ENCODE data around the gene ZNF555.
A peak's percentile ranks its signal among the peaks of the same experiment; 100 is the strongest.

Gene ZNF555

GRCh38 chr19:2827840-2828489 is 13.3 kb upstream of the ZNF555 start:
- Histone ChIP-seq H3K27me3 (ENCODE audit: control insufficient read depth in 1 of 2, insufficient read depth in 1 of 2, low read length in 2 of 2) (no peaks in the 10 kb centered on the region), H2AFZ (ENCODE audit: low read depth, low read length) (no peak overlapping the region), H3K4me2 (ENCODE audit: low read length, poor library complexity, severe bottlenecking) (no peak overlapping the region), H2BK5ac (ENCODE audit: low read depth, low read length, poor library complexity, severe bottlenecking) (no peak overlapping the region), H4K91ac (ENCODE audit: low read length) (no peak overlapping the region), H2BK15ac (ENCODE audit: low read depth, poor library complexity, severe bottlenecking) (no peak overlapping the region), H3K27ac (ENCODE audit: low read length, poor library complexity, severe bottlenecking) (no peak overlapping the region), H3K4me3 (ENCODE audit: insufficient read depth in 1 of 2, low read depth in 1 of 2, low read length in 2 of 2) (no peak overlapping the region), H2BK12ac (ENCODE audit: low read length in 2 of 2) (no peak overlapping the region), H4K8ac (ENCODE audit: low read length) (no peak overlapping the region), H3K4ac (ENCODE audit: low read depth in 1 of 2, low read length in 2 of 2) (no peak overlapping the region), H3K14ac (ENCODE audit: low read length in 2 of 2) (no peak overlapping the region), H3K23ac (ENCODE audit: low read length in 2 of 2) (no peak overlapping the region), H3K36me3 (ENCODE audit: control insufficient read depth in 1 of 2, insufficient read depth in 2 of 2, low read depth in 1 of 2, low read length in 2 of 2) (peaks cover 43 to 44% of the 10 kb centered on the region in 2 experiments), H3K9me3 (ENCODE audit: control insufficient read depth, low read length) (peaks cover 50% of the 10 kb centered on the region), H3K79me1 (replicated peaks; ENCODE audit: low read length, poor library complexity, severe bottlenecking) (no peaks in the 10 kb centered on the region), H3K18ac (ENCODE audit: low read depth in 1 of 2, low read length in 2 of 2) (no peak overlapping the region), H2AK5ac (ENCODE audit: low read length, severe bottlenecking) (no peak overlapping the region), H3K4me1 (ENCODE audit: control insufficient read depth, insufficient read depth, low read depth, low read length) (no peaks in the 10 kb centered on the region), H2BK120ac (ENCODE audit: low read depth, low read length) (no peak overlapping the region), H3K9ac (ENCODE audit: low read length) (no peak overlapping the region)
- DNase-seq, result no peak
- 94% methylated on average over 13 of the region's 13 CpGs for WGBS

DNA sequence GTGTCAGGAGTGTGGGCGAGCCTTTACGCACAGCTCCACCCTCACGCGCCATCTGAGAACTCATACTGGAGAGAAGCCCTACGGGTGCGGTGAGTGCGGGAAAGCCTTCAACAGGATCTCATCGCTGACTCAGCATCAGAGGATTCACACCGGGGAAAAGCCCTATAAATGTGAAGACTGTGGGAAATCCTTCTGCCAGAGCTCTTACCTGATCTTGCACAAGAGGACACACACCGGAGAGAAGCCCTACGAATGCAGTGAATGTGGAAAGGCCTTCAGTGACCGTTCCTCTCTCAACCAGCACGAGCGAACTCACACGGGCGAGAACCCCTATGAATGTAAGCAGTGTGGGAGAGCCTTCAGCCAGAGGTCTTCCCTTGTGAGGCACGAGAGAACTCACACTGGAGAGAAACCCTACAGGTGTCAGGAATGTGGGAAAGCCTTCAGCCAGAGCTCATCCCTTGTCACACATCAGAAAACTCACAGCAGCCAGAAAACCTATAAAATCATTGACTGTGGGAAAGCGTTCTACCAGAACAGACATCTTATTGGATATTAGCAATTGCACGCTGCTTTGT is 6.9 kb upstream of the ZNF555 start:
- no peak overlapping the region for H2BK120ac ChIP-seq (ENCODE audit: low read depth, low read length)
- H4K91ac ChIP-seq (ENCODE audit: low read length), result no peak overlapping the region
- 91% methylated on average over 19 of the region's 19 CpGs for WGBS
- H3K4ac ChIP-seq (ENCODE audit: low read depth in 1 of 2, low read length in 2 of 2), result no peak overlapping the region
- peak overlapping the region in 1 of 2 experiments; percentile 62 for H3K4me3 ChIP-seq (ENCODE audit: insufficient read depth in 1 of 2, low read depth in 1 of 2, low read length in 2 of 2)
- no peak overlapping the region for H2AK5ac ChIP-seq (ENCODE audit: low read length, severe bottlenecking)
- H3K9me3 ChIP-seq (ENCODE audit: control insufficient read depth, low read length), result peaks cover 72% of the 10 kb centered on the region
- H2BK12ac ChIP-seq (ENCODE audit: low read length in 2 of 2), result no peak overlapping the region
- H3K23ac ChIP-seq (ENCODE audit: low read length in 2 of 2), result no peak overlapping the region
- H3K14ac ChIP-seq (ENCODE audit: low read length in 2 of 2), result no peak overlapping the region
- no peak overlapping the region for H4K8ac ChIP-seq (ENCODE audit: low read length)
- no peaks in the 10 kb centered on the region for H3K27me3 ChIP-seq (ENCODE audit: control insufficient read depth in 1 of 2, insufficient read depth in 1 of 2, low read length in 2 of 2)
- H2AFZ ChIP-seq (ENCODE audit: low read depth, low read length), result no peak overlapping the region
- no peak for DNase-seq
- no peak overlapping the region for H2BK5ac ChIP-seq (ENCODE audit: low read depth, low read length, poor library complexity, severe bottlenecking)
- H3K4me2 ChIP-seq (ENCODE audit: low read length, poor library complexity, severe bottlenecking), result no peak overlapping the region
- no peak overlapping the region for H3K9ac ChIP-seq (ENCODE audit: low read length)
- H3K79me1 ChIP-seq (replicated peaks; ENCODE audit: low read length, poor library complexity, severe bottlenecking), result no peaks in the 10 kb centered on the region
- no peak overlapping the region for H3K18ac ChIP-seq (ENCODE audit: low read depth in 1 of 2, low read length in 2 of 2)
- no peaks in the 10 kb centered on the region for H3K4me1 ChIP-seq (ENCODE audit: control insufficient read depth, insufficient read depth, low read depth, low read length)
- H3K27ac ChIP-seq (ENCODE audit: low read length, poor library complexity, severe bottlenecking), result no peak overlapping the region
- no peak overlapping the region for H2BK15ac ChIP-seq (ENCODE audit: low read depth, poor library complexity, severe bottlenecking)
- peaks cover 26 to 29% of the 10 kb centered on the region in 2 experiments for H3K36me3 ChIP-seq (ENCODE audit: control insufficient read depth in 1 of 2, insufficient read depth in 2 of 2, low read depth in 1 of 2, low read length in 2 of 2)

DNA sequence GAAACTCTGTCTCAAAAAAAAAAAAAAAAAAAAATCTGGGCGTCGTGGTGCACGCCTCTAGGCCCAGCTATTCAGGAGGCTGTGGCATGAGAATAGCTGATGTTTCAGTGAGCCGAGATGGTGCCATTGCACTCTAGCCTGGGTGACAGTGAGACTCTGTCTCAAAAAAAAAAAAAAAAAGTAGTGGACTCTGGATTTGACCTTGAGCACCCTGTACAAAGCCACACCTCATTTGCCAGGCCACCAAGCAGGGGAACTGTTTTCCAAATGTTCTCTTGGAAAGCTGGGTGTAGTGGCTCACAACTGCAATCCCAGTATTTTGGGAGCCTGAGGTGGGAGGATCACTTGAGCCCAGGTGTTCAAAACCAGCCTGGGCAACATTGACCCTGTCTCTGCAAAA is 3.8 kb upstream of the ZNF555 start:
- Histone ChIP-seq H3K4me1 (ENCODE audit: control insufficient read depth, insufficient read depth, low read depth, low read length) (peaks cover 5% of the 10 kb centered on the region), H3K4ac (ENCODE audit: low read depth in 1 of 2, low read length in 2 of 2) (no peak overlapping the region), H3K36me3 (ENCODE audit: control insufficient read depth in 1 of 2, insufficient read depth in 2 of 2, low read depth in 1 of 2, low read length in 2 of 2) (peaks cover 26% of the 10 kb centered on the region in 2 experiments), H3K14ac (ENCODE audit: low read length in 2 of 2) (no peak overlapping the region), H4K8ac (ENCODE audit: low read length) (no peak overlapping the region), H3K4me2 (ENCODE audit: low read length, poor library complexity, severe bottlenecking) (no peak overlapping the region), H2BK5ac (ENCODE audit: low read depth, low read length, poor library complexity, severe bottlenecking) (no peak overlapping the region), H2BK120ac (ENCODE audit: low read depth, low read length) (no peak overlapping the region), H3K9ac (ENCODE audit: low read length) (no peak overlapping the region), H2BK15ac (ENCODE audit: low read depth, poor library complexity, severe bottlenecking) (no peak overlapping the region), H3K79me1 (replicated peaks; ENCODE audit: low read length, poor library complexity, severe bottlenecking) (peaks cover 8% of the 10 kb centered on the region), H3K18ac (ENCODE audit: low read depth in 1 of 2, low read length in 2 of 2) (no peak overlapping the region), H3K27ac (ENCODE audit: low read length, poor library complexity, severe bottlenecking) (no peak overlapping the region), H3K9me3 (ENCODE audit: control insufficient read depth, low read length) (peaks cover 51% of the 10 kb centered on the region), H3K4me3 (ENCODE audit: insufficient read depth in 1 of 2, low read depth in 1 of 2, low read length in 2 of 2) (no peak overlapping the region), H2BK12ac (ENCODE audit: low read length in 2 of 2) (no peak overlapping the region), H3K27me3 (ENCODE audit: control insufficient read depth in 1 of 2, insufficient read depth in 1 of 2, low read length in 2 of 2) (no peaks in the 10 kb centered on the region), H2AFZ (ENCODE audit: low read depth, low read length) (no peak overlapping the region), H2AK5ac (ENCODE audit: low read length, severe bottlenecking) (no peak overlapping the region), H4K91ac (ENCODE audit: low read length) (no peak overlapping the region), H3K23ac (ENCODE audit: low read length in 2 of 2) (no peak overlapping the region)
- DNase-seq, result no peak
- WGBS, result 90% methylated on average over 4 of the region's 4 CpGs

DNA sequence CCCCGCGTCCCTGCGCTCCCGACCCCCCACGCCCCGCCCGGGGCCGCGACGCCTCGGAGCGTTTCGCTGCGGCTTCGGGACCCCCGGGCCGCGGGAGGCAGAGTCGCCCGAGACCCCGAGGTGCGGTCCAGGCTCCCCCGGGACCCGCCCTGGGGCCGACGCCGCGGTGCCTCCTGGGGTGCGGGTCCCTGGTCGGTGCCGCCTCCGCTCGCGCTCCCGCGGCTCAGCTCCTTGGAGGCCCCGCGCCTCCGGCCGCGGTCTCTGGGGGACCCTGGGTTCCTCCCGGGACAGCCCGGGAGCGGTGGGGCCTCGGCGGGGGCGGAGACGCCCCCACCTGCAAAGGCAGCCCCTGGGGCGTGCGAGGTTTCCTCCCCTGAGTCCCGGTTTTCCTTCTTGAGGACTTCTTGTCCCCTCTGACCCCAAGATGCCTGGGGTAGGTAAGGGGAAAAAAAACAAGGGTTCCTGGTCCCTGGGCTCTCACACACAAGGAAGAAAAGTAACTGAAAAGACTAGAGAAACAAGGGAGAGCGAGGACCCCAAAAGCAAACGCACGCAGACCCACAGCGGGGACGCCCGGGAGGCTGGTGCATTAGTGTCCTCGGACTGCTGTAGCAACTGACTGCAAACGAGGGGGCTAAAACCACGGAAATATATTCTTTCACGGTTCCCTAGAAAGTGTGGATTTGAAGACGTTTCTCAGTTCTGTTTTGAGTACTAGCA is 740 bp downstream of the ZNF555 start:
- Histone ChIP-seq H3K79me1 (replicated peaks; ENCODE audit: low read length, poor library complexity, severe bottlenecking) (peaks cover 25% of the 10 kb centered on the region), H2BK15ac (ENCODE audit: low read depth, poor library complexity, severe bottlenecking) (no peak overlapping the region), H2BK5ac (ENCODE audit: low read depth, low read length, poor library complexity, severe bottlenecking) (no peak overlapping the region), H2BK12ac (ENCODE audit: low read length in 2 of 2) (no peak overlapping the region), H3K27me3 (ENCODE audit: control insufficient read depth in 1 of 2, insufficient read depth in 1 of 2, low read length in 2 of 2) (no peaks in the 10 kb centered on the region), H2BK120ac (ENCODE audit: low read depth, low read length) (peak overlapping the region; percentile 19), H3K4ac (ENCODE audit: low read depth in 1 of 2, low read length in 2 of 2) (peak overlapping the region in 1 of 2 experiments; percentile 81), H3K23ac (ENCODE audit: low read length in 2 of 2) (peak overlapping the region in 1 of 2 experiments; percentile 87), H2AK5ac (ENCODE audit: low read length, severe bottlenecking) (no peak overlapping the region), H3K4me2 (ENCODE audit: low read length, poor library complexity, severe bottlenecking) (peak overlapping the region; percentile 96), H2AFZ (ENCODE audit: low read depth, low read length) (peak overlapping the region; percentile 63), H4K91ac (ENCODE audit: low read length) (no peak overlapping the region), H3K18ac (ENCODE audit: low read depth in 1 of 2, low read length in 2 of 2) (peak overlapping the region; percentile 62 to 76), H3K14ac (ENCODE audit: low read length in 2 of 2) (no peak overlapping the region), H3K36me3 (ENCODE audit: control insufficient read depth in 1 of 2, insufficient read depth in 2 of 2, low read depth in 1 of 2, low read length in 2 of 2) (peaks cover 14 to 21% of the 10 kb centered on the region in 2 experiments), H4K8ac (ENCODE audit: low read length) (no peak overlapping the region), H3K9ac (ENCODE audit: low read length) (peak overlapping the region; percentile 87), H3K4me3 (ENCODE audit: insufficient read depth in 1 of 2, low read depth in 1 of 2, low read length in 2 of 2) (peak overlapping the region; percentile 83 to 97), H3K27ac (ENCODE audit: low read length, poor library complexity, severe bottlenecking) (no peak overlapping the region), H3K4me1 (ENCODE audit: control insufficient read depth, insufficient read depth, low read depth, low read length) (peaks cover 8% of the 10 kb centered on the region), H3K9me3 (ENCODE audit: control insufficient read depth, low read length) (peaks cover 26% of the 10 kb centered on the region)
- WGBS, result 13% methylated on average over 49 of the region's 62 CpGs
- no peak for DNase-seq
